ENCODE measurements around the gene OXGR1.

Gene OXGR1

DNA sequence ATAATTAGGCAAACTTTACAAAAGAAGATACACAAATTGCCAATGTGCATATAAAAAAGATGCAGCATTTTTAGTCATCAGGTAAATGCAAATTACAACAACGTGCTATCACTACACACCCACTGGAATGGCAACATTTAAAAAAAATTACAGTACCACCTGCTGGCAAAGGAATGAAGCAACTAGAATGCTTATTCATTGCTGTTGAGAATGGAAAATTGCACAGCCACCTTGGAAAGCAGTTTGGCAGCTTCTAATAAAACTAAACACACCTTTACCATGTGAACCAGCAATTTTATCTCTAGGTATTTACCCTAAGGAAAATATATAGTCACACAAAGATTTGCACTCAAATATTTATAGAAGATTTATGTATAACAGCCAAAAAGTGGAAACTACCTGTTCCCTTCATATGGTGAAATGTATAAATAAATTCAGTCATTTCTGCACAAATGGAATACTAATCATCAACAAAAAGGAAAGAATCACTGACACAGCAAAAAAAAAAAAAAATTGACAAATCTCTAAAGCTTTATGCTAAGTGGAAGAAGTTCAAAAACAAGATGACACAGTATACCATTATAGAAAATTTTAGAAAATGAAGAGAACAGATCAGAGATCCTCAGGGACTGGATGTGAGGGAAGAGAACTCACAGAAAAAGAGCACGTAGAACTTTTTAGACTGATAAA, 30.3 kb downstream of the OXGR1 start:
- no peak for DNase-seq (ENCODE audit: low read depth)

DNA sequence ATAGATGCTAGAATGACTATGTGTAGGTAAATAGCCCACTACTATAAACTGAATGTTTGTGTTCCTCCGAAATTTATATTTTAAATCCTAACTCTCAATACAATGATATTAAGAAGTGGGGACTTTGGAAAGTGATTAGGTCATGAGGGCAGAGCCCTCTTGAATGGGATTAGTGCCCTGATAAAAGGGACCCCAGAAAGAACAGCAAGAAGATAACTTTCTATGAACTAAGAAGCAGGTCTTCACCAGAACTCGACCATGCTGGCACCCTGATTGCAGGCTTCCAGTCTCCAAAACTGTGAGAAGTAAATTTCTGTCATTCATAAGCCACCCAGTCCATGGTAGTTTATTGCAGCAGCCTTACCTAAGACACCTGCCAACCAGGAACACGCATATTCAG, 33.9 kb downstream of the OXGR1 start:
- DNase-seq (ENCODE audit: low read depth), result no peak

- no peak for DNase-seq (ENCODE audit: low read depth)
Observed at GRCh38 chr13:96958286-96958891, 35.9 kb downstream of the OXGR1 start.

DNA sequence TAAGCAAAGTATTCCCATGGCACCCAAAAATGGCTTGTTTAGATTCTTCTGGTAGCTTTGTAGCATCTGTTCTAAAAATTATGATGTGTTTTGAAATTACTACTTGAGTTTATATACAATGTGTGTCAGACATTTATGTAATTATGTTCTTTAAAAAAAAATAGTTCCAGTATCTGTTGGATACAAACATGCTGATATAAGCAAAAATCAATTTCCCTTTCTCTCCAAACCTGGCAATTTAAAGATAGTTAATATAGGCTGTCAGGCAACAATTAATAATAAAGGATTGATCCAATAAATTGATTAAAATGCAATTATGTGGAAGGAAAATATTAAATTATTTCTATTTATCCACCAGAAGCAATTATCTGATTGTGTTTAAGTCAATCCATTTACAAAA, 41.7 kb downstream of the OXGR1 start:
- DNase-seq (ENCODE audit: low read depth), result no peak

DNA sequence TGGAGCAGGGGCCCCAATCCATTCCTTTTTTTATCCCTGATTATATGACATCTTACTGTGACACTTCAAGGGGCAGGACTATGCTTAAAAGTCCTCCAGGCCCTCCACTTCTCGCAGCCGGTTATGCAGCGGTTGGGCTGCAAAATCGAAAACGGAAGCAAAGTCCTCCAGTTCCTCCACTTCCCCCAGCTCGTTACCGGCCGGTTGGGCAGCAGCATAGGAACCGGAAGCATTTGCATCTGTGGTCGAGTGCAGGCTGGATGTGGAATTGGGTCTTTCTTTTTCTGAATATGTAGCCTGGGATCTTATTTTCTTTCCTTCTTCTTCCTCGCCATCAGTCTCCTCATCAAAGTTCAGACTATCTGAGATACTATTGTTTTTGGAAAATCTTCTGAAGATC, 46.1 kb downstream of the OXGR1 start:
- DNase-seq (ENCODE audit: low read depth), result no peak

DNA sequence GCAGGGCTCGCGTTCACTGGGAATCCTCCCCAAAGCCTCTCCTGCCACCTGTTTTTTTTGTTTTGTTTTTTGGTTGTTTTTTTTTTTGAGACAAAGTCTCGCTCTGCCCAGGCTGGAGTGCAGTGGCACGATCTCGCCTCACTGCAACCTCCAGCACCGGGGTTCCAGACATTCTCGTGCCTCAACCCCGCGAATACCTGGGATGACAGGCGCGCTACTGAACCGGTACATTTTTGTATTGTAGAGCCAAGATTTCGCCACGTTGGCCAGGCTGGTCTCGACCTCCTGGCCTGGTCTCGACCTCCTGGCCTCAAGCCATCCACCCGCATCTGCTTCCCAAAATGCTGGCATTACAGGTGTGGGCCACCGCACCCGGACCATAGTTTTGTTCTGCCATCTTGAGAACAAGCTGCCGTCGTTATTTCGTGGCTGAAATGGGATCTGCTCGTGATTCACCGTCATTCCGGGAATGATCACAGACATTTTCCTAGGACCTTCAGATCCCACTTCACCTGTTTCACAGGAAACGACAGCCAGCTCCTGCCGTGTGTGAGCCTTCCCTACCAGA, 46.8 kb downstream of the OXGR1 start:
- no peak for DNase-seq (ENCODE audit: low read depth)

- DNase-seq (ENCODE audit: low read depth), result no peak
Observed at GRCh38 chr13:96946709-96947311, 47.5 kb downstream of the OXGR1 start.

- DNase-seq (ENCODE audit: low read depth), result no peak
Observed at GRCh38 chr13:96940961-96941360, 53.3 kb downstream of the OXGR1 start.

DNA sequence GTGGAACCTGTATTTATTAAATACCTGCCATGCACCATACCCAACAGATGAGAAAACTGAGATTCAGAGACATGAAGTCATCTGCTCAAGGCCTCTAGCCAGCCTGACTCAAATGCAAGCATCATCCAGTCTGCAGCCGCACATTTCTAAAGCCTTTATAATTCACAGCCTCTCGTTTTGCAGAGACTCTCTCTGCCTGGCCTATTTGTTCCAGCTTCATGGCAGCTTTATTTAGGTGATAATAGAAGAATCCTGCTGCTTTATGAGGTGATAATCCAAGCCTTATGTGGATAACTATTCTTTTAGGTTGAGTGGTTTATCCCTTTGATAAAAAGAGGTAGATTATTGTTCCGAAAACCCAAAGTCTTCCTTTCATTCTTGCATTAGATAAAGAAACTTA, 58.4 kb downstream of the OXGR1 start:
- DNase-seq (ENCODE audit: low read depth), result no peak

Measured in stimulated activated CD8-positive, alpha-beta memory T cell treated with anti-CD3 and anti-CD28 coated beads, Interleukin-12 subunit alpha, Interleukin-12 subunit beta, amount 100 ng/mL, for 1 hour (primary cell).